NT2/D1 (cell line): ENCODE results near the gene C22orf15.

Experiments
- YY1 ChIP-seq: IDR thresholded peaks from 2 replicates; pipeline ENCODE4 v1.6.1; 2011; ENCODE audit not compliant: insufficient read length, insufficient read depth
- ZNF274 ChIP-seq: IDR thresholded peaks from 2 replicates; pipeline ENCODE4 v1.6.1; 2011; ENCODE audit warnings: mild to moderate bottlenecking, low read depth, low read length

DNA sequence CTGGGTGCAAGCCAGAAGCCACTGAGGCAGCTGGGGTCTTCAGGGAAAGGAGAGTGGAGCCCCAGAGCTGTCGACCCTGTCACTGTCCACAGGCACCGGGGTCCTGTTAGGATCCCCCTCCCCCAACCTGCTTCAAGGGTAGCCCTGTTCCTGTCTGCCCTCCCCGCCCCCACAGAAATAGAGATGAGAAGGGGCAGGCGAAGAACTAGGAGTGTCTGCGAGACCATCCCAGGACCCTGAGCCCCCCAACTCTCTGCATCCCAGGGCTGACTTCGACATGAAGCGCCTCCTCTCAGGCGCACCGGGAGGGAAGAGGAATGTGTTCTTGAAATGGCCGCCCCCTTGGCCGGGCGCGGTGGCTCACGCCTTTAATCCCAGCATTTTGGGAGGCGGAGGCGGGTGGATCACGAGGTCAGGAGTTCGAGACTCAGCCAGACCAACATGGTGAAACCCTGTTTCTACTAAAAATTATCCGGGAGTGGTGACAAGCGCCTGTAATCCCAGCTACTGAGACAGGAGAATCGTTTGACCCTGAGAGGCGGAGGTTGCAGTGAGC, 11.3 kb upstream of the C22orf15 start:
- no peak for TF ChIP-seq YY1
- no peak for TF ChIP-seq ZNF274
